ENCODE measurements around the gene PKP1. TPM values are rescaled to one million over a fixed set of nuclear protein-coding genes. Genes with fewer than 3 reads are reported as not detected.

PKP1 gene
- total and polyA plus RNA-seq, 7 donors: 0.32 to 6.7 (median 2.4) TPM

- no peak overlapping the region for H3K4me3 ChIP-seq
- no peak overlapping the region for H3K27ac ChIP-seq
- H3K36me3 ChIP-seq (ENCODE audit: insufficient read depth in 1 of 2, low read depth in 1 of 2): no peaks in the 10 kb centered on the region
- WGBS, 3 donors: 60 to 73% (median 71%) methylated on average over 4 of the region's 4 CpGs
- TF ChIP-seq CTCF (IDR thresholded peaks at IDR 0.05): no peak
- no peak for ATAC-seq
- peaks cover 0 to 23% (median 13%) of the 10 kb centered on the region in 3 donors for H3K27me3 ChIP-seq (ENCODE audit: insufficient read depth in 3 of 3, low read length in 2 of 3)
- H3K9me3 ChIP-seq: no peaks in the 10 kb centered on the region
- intact Hi-C loops (cut with DNase I): no loop called here
- H3K4me1 ChIP-seq: no peaks in the 10 kb centered on the region
- DNase-seq: no peak
These were observed 18.8 kb upstream of the PKP1 start for GRCh38 chr1:201264554-201264953.

GRCh38 chr1:201265756-201266155 is 17.6 kb upstream of the PKP1 start:
- Histone ChIP-seq H3K36me3 (ENCODE audit: insufficient read depth in 1 of 2, low read depth in 1 of 2) (no peaks in the 10 kb centered on the region), H3K27me3 (ENCODE audit: insufficient read depth in 3 of 3, low read length in 2 of 3) (peaks cover 0 to 17% (median 7%) of the 10 kb centered on the region in 3 donors), H3K4me3 (no peak overlapping the region), H3K4me1 (no peaks in the 10 kb centered on the region), H3K27ac (no peak overlapping the region), H3K9me3 (no peaks in the 10 kb centered on the region)
- 88 to 89% (median 89%) methylated on average over 3 of the region's 3 CpGs for WGBS, 3 donors
- no peak for ATAC-seq
- DNase-seq: no peak
- no peak for TF ChIP-seq CTCF (IDR thresholded peaks at IDR 0.05)
- intact Hi-C loops (cut with DNase I): no loop called here

GRCh38 chr1:201266276-201266675 is 17.0 kb upstream of the PKP1 start:
- no peaks in the 10 kb centered on the region for H3K4me1 ChIP-seq
- H3K27me3 ChIP-seq (ENCODE audit: insufficient read depth in 3 of 3, low read length in 2 of 3): peaks cover 0 to 17% (median 3%) of the 10 kb centered on the region in 3 donors
- H3K36me3 ChIP-seq (ENCODE audit: insufficient read depth in 1 of 2, low read depth in 1 of 2): no peaks in the 10 kb centered on the region
- intact Hi-C loops (cut with DNase I): no loop called here
- ATAC-seq (no peak), DNase-seq (no peak)
- no peak overlapping the region for H3K27ac ChIP-seq
- no peak for TF ChIP-seq CTCF (IDR thresholded peaks at IDR 0.05)
- no peaks in the 10 kb centered on the region for H3K9me3 ChIP-seq
- H3K4me3 ChIP-seq: no peak overlapping the region

DNA sequence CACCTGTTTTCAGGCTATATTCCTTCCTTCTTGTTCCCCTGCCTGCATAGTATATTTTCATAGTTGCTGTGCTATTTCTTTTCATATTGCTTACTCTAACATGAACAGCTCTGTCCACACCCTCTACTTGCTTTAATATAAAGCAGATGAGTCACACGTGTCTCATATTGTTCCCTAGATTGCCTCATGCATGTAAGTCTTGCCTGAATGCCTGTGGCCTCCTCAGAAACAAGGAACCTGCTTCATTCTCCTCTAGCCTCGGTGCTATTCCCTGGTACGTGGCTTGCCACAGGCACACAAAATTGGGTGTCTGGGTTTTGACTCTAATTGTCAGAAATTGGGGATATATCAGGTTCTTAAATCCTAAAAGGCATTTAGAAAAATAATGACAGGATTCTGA is 16.5 kb upstream of the PKP1 start:
- ATAC-seq: peak in 1 of 4 donors; percentile 63
- Histone ChIP-seq H3K9me3 (no peaks in the 10 kb centered on the region), H3K4me1 (no peaks in the 10 kb centered on the region), H3K27me3 (ENCODE audit: insufficient read depth in 3 of 3, low read length in 2 of 3) (peaks cover 0 to 17% (median 3%) of the 10 kb centered on the region in 3 donors), H3K36me3 (ENCODE audit: insufficient read depth in 1 of 2, low read depth in 1 of 2) (no peaks in the 10 kb centered on the region), H3K4me3 (no peak overlapping the region), H3K27ac (no peak overlapping the region)
- no peak for DNase-seq
- TF ChIP-seq CTCF (IDR thresholded peaks at IDR 0.05): no peak
- WGBS, 3 donors: 66 to 80% (median 70%) methylated on average over 3 of the region's 3 CpGs
- intact Hi-C loops (cut with DNase I): no loop called here

- DNase-seq: no peak
- Histone ChIP-seq H3K4me3 (no peak overlapping the region), H3K27me3 (ENCODE audit: insufficient read depth in 3 of 3, low read length in 2 of 3) (peaks cover 0 to 17% (median 0%) of the 10 kb centered on the region in 3 donors), H3K9me3 (no peaks in the 10 kb centered on the region), H3K36me3 (ENCODE audit: insufficient read depth in 1 of 2, low read depth in 1 of 2) (no peaks in the 10 kb centered on the region), H3K27ac (no peak overlapping the region), H3K4me1 (no peaks in the 10 kb centered on the region)
- intact Hi-C loops (cut with DNase I): no loop called here
- no peak for TF ChIP-seq CTCF (IDR thresholded peaks at IDR 0.05)
- ATAC-seq: no peak
- WGBS, 3 donors: 82 to 89% (median 86%) methylated on average over 14 of the region's 14 CpGs
These were observed 15.7 kb upstream of the PKP1 start for GRCh38 chr1:201267481-201268229.

Data from psoas muscle (tissue), 8 donors.